Measurements from ENCODE around the gene DAB2.
"Not testable (repeated sequence)": the region's sequence is repeated elsewhere in the genome, so short reads cannot be mapped to it uniquely, and the experiment has no call there.

The DAB2 gene

GRCh38 chr5:39349484-39349883, 75.3 kb downstream of the DAB2 start:
- no peaks in the 10 kb centered on the region for H3K27me3 Mint-ChIP-seq (ENCODE audit: low read depth)
- no peaks in the 10 kb centered on the region for H3K4me1 Mint-ChIP-seq (ENCODE audit: low read depth)
- H3K4me3 Mint-ChIP-seq, result no peak overlapping the region
- no peaks in the 10 kb centered on the region for H3K36me3 Mint-ChIP-seq (ENCODE audit: low read depth)
- H3K9me3 Mint-ChIP-seq, result peaks cover 30% of the 10 kb centered on the region
- DNase-seq (ENCODE audit: low spot score), result no peak
- no peak overlapping the region for H3K27ac Mint-ChIP-seq

DNA sequence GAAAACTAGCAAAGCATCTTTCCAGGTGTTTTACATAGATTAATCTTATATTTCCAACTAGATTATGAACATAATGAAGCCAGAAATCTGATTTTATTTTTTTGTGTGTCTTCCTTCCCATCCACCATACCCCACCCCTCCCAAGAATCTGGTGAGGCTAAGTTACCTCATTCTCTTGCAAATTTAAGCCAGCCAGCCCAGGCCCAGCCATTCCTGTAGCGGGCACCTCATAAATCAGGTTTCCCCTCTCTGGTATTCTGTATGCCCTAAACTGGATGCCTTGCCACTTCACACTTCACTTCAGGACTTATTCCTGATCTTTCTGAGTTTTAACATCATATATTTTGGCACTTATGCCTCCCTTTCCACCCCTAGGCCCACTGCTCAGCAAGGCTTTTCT, 82.3 kb downstream of the DAB2 start:
- Mint-ChIP-seq H3K4me1 (ENCODE audit: low read depth) (no peaks in the 10 kb centered on the region), H3K9me3 (no peaks in the 10 kb centered on the region), H3K27ac (no peak overlapping the region), H3K4me3 (no peak overlapping the region), H3K36me3 (ENCODE audit: low read depth) (no peaks in the 10 kb centered on the region), H3K27me3 (ENCODE audit: low read depth) (no peaks in the 10 kb centered on the region)
- DNase-seq (ENCODE audit: low spot score), result no peak

GRCh38 chr5:39341896-39342295, 82.9 kb downstream of the DAB2 start:
- Mint-ChIP-seq H3K9me3 (no peaks in the 10 kb centered on the region), H3K36me3 (ENCODE audit: low read depth) (no peaks in the 10 kb centered on the region), H3K27ac (no peak overlapping the region), H3K27me3 (ENCODE audit: low read depth) (no peaks in the 10 kb centered on the region), H3K4me3 (no peak overlapping the region), H3K4me1 (ENCODE audit: low read depth) (no peaks in the 10 kb centered on the region)
- no peak for DNase-seq (ENCODE audit: low spot score)

DNA sequence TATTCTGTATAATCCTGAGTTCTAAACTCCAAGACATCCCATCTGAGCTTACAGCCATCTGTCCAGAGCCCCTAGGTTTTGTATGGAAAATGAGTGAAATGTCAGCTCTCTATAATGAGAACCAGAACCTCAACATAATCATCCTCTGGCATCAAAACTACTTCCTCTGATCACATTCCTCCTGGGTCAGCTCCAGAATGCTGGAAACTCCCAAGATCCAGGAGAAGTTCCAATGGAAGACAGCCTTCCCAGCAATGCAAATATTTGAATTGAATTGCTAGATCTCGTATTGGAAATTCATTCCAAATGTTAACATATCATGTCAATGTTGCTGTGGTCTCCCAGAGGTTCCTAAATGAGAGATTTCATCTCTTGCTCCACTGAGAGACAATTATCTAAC, 84.3 kb downstream of the DAB2 start:
- Mint-ChIP-seq H3K27me3 (ENCODE audit: low read depth) (no peaks in the 10 kb centered on the region), H3K27ac (no peak overlapping the region), H3K36me3 (ENCODE audit: low read depth) (no peaks in the 10 kb centered on the region), H3K9me3 (no peaks in the 10 kb centered on the region), H3K4me1 (ENCODE audit: low read depth) (no peaks in the 10 kb centered on the region), H3K4me3 (no peak overlapping the region)
- no peak for DNase-seq (ENCODE audit: low spot score)

DNA sequence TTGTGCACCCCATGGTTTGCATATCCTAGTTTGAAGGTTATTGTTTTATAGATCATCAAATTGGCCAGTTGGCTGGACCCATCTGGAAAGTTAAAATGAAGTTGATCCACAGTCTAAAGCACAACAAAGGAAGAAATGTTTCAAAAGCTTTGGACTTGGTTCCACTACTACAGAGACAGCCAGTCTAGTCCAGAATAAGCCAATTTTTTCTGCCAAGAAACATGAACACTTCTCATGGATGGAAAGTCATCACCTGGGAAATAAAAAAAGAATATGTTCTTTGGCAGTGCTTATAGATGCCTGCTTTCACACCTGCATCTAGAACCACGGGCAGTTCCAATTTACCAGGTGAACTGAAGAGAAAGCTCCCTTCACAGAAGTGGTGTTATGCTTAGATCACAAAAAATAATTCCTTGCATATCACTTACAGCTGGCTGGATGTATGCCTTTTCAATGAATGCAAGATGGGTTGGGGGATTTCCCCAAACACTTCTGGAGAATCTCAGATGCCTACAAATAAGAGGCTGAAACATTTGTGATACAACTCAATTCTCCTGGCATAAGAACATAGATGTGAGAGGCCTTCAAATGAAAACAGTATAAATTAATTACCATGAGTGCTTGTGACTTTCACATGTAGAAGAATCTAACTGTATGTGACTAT, 87.4 kb downstream of the DAB2 start:
- no peak for DNase-seq (ENCODE audit: low spot score)
- Mint-ChIP-seq H3K4me1 (ENCODE audit: low read depth) (no peaks in the 10 kb centered on the region), H3K27me3 (ENCODE audit: low read depth) (no peaks in the 10 kb centered on the region), H3K36me3 (ENCODE audit: low read depth) (no peaks in the 10 kb centered on the region), H3K9me3 (peaks cover 4% of the 10 kb centered on the region), H3K4me3 (no peak overlapping the region), H3K27ac (no peak overlapping the region)

DNA sequence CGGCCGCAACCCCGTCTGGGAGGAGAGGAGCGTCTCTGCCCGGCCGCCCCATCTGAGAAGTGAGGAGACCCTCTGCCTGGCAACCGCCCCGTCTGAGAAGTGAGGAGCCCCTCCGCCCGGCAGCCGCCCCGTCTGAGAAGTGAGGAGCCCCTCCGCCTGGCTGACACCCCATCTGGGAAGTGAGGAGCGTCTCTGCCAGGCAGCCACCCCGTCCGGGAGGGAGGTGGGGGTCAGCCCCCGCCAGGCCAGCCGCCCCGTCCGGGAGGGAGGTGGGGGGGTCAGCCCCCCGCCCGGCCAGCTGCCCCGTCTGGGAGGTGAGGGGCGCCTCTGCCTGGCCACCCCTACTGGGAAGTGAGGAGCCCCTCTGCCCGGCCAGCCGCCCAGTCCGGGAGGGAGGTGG, 90.5 kb downstream of the DAB2 start:
- not testable (repeated sequence) for H3K36me3 Mint-ChIP-seq (ENCODE audit: low read depth); H3K9me3 Mint-ChIP-seq; H3K27me3 Mint-ChIP-seq (ENCODE audit: low read depth); H3K4me3 Mint-ChIP-seq; H3K27ac Mint-ChIP-seq; H3K4me1 Mint-ChIP-seq (ENCODE audit: low read depth); DNase-seq (ENCODE audit: low spot score)

DNA sequence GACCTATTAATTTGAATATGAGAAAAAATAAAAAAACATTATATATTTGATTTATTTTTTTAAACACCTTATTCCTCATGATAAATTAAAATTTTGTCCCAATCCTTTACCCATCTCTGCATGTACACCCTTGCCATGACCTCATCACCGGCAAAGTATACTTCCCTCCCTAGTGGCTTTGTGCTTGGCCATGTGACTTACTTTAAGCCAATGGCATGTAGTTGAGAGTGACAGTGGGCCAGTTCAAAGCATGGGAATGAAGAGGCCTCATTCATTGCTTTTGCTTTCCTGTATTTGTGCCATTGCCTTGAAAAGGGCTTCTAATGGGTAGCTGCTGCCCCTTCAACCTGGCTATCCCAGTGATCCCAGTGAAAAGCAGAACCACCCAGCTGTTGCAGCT, 91.7 kb downstream of the DAB2 start:
- H3K27ac Mint-ChIP-seq, result no peak overlapping the region
- H3K36me3 Mint-ChIP-seq (ENCODE audit: low read depth), result no peaks in the 10 kb centered on the region
- no peaks in the 10 kb centered on the region for H3K27me3 Mint-ChIP-seq (ENCODE audit: low read depth)
- no peak for DNase-seq (ENCODE audit: low spot score)
- no peaks in the 10 kb centered on the region for H3K4me1 Mint-ChIP-seq (ENCODE audit: low read depth)
- no peak overlapping the region for H3K4me3 Mint-ChIP-seq
- H3K9me3 Mint-ChIP-seq, result peaks cover 4% of the 10 kb centered on the region

GRCh38 chr5:39331861-39332381, 92.9 kb downstream of the DAB2 start:
- DNase-seq (ENCODE audit: low spot score), result no peak
- H3K27ac Mint-ChIP-seq, result no peak overlapping the region
- no peaks in the 10 kb centered on the region for H3K36me3 Mint-ChIP-seq (ENCODE audit: low read depth)
- H3K4me1 Mint-ChIP-seq (ENCODE audit: low read depth), result no peaks in the 10 kb centered on the region
- no peaks in the 10 kb centered on the region for H3K27me3 Mint-ChIP-seq (ENCODE audit: low read depth)
- H3K9me3 Mint-ChIP-seq, result peaks cover 4% of the 10 kb centered on the region
- H3K4me3 Mint-ChIP-seq, result no peak overlapping the region

- H3K27me3 Mint-ChIP-seq (ENCODE audit: low read depth), result peaks cover 4% of the 10 kb centered on the region
- DNase-seq (ENCODE audit: low spot score), result no peak
- no peak overlapping the region for H3K27ac Mint-ChIP-seq
- no peaks in the 10 kb centered on the region for H3K36me3 Mint-ChIP-seq (ENCODE audit: low read depth)
- H3K4me3 Mint-ChIP-seq, result no peak overlapping the region
- H3K9me3 Mint-ChIP-seq, result no peaks in the 10 kb centered on the region
- H3K4me1 Mint-ChIP-seq (ENCODE audit: low read depth), result no peaks in the 10 kb centered on the region
These were observed 96.0 kb downstream of the DAB2 start for GRCh38 chr5:39328731-39329130.

DNA sequence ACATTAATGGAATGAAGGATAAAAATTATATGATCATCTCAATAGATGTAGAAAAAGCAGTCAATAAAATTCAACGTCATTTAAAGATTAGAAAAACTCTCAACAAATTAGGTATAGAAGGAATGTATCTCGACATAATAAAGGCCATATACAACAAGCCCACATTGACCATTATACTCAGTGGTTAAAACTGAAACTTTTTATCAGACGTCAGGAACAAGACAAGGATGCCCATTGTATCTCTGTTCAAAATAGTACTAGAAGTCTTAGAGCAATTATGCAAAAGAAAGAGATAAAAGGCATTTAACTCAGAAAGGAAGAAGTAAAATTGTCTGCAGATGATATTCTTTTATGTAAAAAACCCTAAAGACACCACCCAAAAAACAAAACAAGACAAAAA, 101.2 kb downstream of the DAB2 start:
- no peak for DNase-seq (ENCODE audit: low spot score)
- Mint-ChIP-seq H3K36me3 (ENCODE audit: low read depth) (no peaks in the 10 kb centered on the region), H3K4me3 (no peak overlapping the region), H3K9me3 (no peaks in the 10 kb centered on the region), H3K27ac (no peak overlapping the region), H3K27me3 (ENCODE audit: low read depth) (peaks cover 13% of the 10 kb centered on the region), H3K4me1 (ENCODE audit: low read depth) (no peaks in the 10 kb centered on the region)

All from T-helper 2 cell treated with Interferon-gamma antibody and Interleukin-4, amounts not matched to agents 5 μg/mL and 100 μg/mL, for 36 hours (primary cell).